Liver (tissue), 9 donors: Measurements from ENCODE around the gene CD8B2. TPM values are rescaled to one million over a fixed set of nuclear protein-coding genes. Genes with fewer than 3 reads are reported as not detected.
A peak's percentile ranks its signal among the peaks of the same experiment; 100 is the strongest.
"Not testable (repeated sequence)": the region's sequence is repeated elsewhere in the genome, so short reads cannot be mapped to it uniquely, and the experiment has no call there.

Experiments used
- DNase-seq: peaks from one replicate; pipeline ENCODE4 v3.0.0-alpha.2; 2017; ENCODE audit warnings: low spot score
- H3K27ac ChIP-seq, 2 donors: one replicate each; pipeline ENCODE4 v1.7.0; 2013; ENCODE audit warnings: inconsistent platforms in 2 of 2, low read length in 2 of 2, control low read depth in 1 of 2, low read depth in 1 of 2, mild to moderate bottlenecking in 1 of 2
- H3K27me3 ChIP-seq, 4 donors: one replicate each; pipeline versions ENCODE4 v1.6.1 to v1.7.0; 2013; ENCODE audit warnings: low read length in 3 of 4, inconsistent platforms in 1 of 4, mild to moderate bottlenecking in 1 of 4, moderate library complexity in 1 of 4; ENCODE audit not compliant: control insufficient read depth in 4 of 4, insufficient read depth in 4 of 4
- H3K36me3 ChIP-seq, 4 donors: one replicate each; pipeline versions ENCODE4 v1.6.1 to v1.7.0; 2013; ENCODE audit warnings: low read length in 3 of 4, mild to moderate bottlenecking in 3 of 4, low read depth in 1 of 4, moderate library complexity in 1 of 4; ENCODE audit not compliant: control insufficient read depth in 4 of 4, insufficient read depth in 3 of 4
- H3K4me1 ChIP-seq, 4 donors: one replicate each; pipeline versions ENCODE4 v1.6.1 to v1.7.0; 2013; ENCODE audit warnings: low read length in 3 of 4, mild to moderate bottlenecking in 3 of 4, moderate library complexity in 1 of 4; ENCODE audit not compliant: control insufficient read depth in 4 of 4, insufficient read depth in 4 of 4
- H3K4me3 ChIP-seq, 3 donors: one replicate each; pipeline versions ENCODE4 v1.6.1 to v1.7.0; 2013; ENCODE audit warnings: low read length in 3 of 3, control low read depth in 1 of 3, low read depth in 1 of 3, mild to moderate bottlenecking in 1 of 3
- H3K9ac ChIP-seq, 2 donors: one replicate each; pipeline ENCODE4 v1.7.0; 2013; ENCODE audit warnings: low read length in 2 of 2, mild to moderate bottlenecking in 2 of 2, moderate library complexity in 2 of 2, control low read depth in 1 of 2, low read depth in 1 of 2
- H3K9me3 ChIP-seq, 4 donors: one replicate each; pipeline versions ENCODE4 v1.6.1 to v1.7.0; 2013; ENCODE audit warnings: low read length in 3 of 4; ENCODE audit not compliant: control insufficient read depth in 4 of 4
- JUND ChIP-seq, 2 donors: IDR thresholded peaks; 2 replicates each; pipeline ENCODE4 v1.6.1; 2016; ENCODE audit warnings: antibody characterized with exemption in 2 of 2
- WGBS: extraction: QIAGEN DNeasy Blood & Tissue Kit; methylation state at CpG from one replicate; pipeline ENCODE4 v1.1.7; 2013; 5-methylcytosine and 5-hydroxymethylcytosine counted together
- polyA plus RNA-seq, 2 donors: library from polyadenylated mRNA; stranded (reverse) in 1 of 2; unstranded in 1 of 2; fragments of 200-250 nt in 1 of 2; fragments of >200 nt in 1 of 2; fragmentation: Nextera tagmentation in 1 of 2; extraction: Ambion mirVana in 1 of 2; gene quantifications; one replicate each; pipeline versions ENCODE4 v1.2.1 to v1.2.3, GENCODE V29; 2013 to 2015
- total RNA-seq, 2 donors: library from RNA; depleted of rRNA; stranded (reverse); fragments of >200 nt; gene quantifications; one replicate each; pipeline ENCODE4 v1.2.3, GENCODE V29; 2014
- donor health status: healthy.
- donor health status: healthy.
- donor health status: healthy.
- donor health status: healthy.
- donor health status: healthy.

The CD8B2 gene
- total and polyA plus RNA-seq, 4 donors, result under 0.01 to 0.05 TPM; not detected in 2

DNA sequence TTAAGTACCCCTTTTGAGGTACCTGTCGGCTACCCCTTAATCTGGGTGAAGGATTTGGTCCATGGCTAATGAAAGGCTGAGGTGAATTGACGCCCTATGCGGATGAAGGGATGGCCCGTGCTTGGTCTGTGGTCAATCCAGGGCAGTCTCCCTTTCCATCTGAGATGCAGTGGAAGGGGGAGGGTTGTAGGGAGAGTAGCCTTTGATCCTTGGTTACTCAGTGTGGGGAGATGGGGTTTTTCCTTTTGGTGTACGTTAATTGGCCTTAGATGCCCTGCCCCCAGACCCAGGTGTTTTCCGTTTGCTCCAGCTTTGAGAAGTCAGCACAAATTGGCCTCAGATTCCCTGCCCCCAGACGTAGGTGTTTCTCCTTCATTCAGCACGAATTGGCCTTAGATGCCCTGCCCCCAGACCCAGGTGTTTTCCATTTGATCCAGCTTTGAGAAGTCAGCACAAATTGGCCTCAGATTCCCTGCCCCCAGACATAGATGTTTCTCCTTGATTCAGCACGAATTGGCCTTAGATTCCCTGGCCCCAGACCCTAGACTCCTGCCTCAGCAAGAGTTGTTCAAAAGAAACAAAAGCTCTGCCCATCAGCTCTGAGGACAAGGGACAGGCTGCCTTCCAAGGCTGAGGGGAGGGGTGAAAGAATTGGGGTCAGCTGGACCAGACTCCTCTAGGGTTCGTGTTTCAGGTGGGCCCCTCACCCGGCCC, 21.7 kb downstream of the CD8B2 start:
- not testable (repeated sequence) for H3K4me3 ChIP-seq, H3K9ac ChIP-seq, H3K27ac ChIP-seq, DNase-seq, H3K27me3 ChIP-seq, H3K9me3 ChIP-seq, H3K36me3 ChIP-seq, H3K4me1 ChIP-seq
- 72% methylated on average over 9 of the region's 11 CpGs for WGBS

DNA sequence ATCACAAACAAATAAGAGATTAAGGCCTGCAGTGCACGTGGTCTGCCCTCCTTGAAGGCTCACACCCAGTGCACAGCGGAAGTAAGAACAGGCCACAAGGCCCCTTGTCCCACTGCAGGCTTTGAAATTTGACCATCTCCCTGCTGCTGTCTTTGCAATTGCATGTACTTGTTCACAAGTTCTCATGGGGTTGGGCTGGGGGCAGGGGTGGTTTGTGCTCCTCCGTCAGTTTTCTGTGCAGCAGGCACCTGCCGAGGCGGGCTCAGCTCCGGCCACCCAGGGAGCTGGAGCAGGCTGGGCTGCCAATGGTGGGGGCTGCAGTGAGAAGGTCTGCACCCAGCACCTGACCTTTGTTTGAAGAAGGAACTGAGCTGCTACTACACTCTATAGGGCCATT, 22.2 kb downstream of the CD8B2 start:
- not testable (repeated sequence) for H3K27ac ChIP-seq, H3K27me3 ChIP-seq, H3K9ac ChIP-seq, H3K36me3 ChIP-seq, H3K4me1 ChIP-seq, H3K4me3 ChIP-seq, DNase-seq, H3K9me3 ChIP-seq
- 96% methylated on average over 6 of the region's 6 CpGs for WGBS

GRCh38 chr2:106510791-106511190, 23.6 kb downstream of the CD8B2 start:
- not testable (repeated sequence) for H3K27ac ChIP-seq
- 85% methylated on average over 4 of the region's 4 CpGs for WGBS

DNA sequence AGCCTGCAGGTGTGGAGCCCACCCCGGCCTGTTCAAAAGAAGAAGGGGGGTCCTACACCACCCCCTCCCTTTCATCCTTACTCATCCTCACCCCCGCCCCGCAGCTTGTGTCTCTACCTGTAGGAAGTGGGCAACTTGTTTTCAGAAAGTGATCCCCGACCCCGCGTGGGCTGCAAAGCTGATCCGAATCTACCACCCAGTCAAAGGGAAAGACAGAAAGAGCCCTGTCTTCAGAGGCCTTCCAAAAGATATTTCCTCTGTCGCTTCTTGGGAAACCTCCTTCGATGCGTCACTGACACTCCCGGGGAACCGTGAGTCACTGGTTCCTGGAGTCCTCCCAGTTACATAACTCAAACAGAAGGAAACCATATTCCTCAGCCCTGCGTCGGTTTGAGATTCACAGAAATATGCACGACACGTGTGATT, 24.3 kb downstream of the CD8B2 start:
- not testable (repeated sequence) for H3K4me1 ChIP-seq, DNase-seq, H3K36me3 ChIP-seq, H3K27me3 ChIP-seq, H3K27ac ChIP-seq, H3K9ac ChIP-seq, H3K4me3 ChIP-seq, H3K9me3 ChIP-seq
- TF ChIP-seq JUND (IDR thresholded peaks at IDR 0.05), result peak in 1 of 2 donors; percentile 30
- WGBS, result 70% methylated on average over 13 of the region's 16 CpGs

More at GRCh38 chr2:106510791-106511190, 23.6 kb downstream of the CD8B2 start:
- not testable (repeated sequence) for H3K4me3 ChIP-seq, H3K36me3 ChIP-seq, H3K27me3 ChIP-seq, DNase-seq, H3K9ac ChIP-seq, H3K9me3 ChIP-seq, H3K4me1 ChIP-seq

DNA sequence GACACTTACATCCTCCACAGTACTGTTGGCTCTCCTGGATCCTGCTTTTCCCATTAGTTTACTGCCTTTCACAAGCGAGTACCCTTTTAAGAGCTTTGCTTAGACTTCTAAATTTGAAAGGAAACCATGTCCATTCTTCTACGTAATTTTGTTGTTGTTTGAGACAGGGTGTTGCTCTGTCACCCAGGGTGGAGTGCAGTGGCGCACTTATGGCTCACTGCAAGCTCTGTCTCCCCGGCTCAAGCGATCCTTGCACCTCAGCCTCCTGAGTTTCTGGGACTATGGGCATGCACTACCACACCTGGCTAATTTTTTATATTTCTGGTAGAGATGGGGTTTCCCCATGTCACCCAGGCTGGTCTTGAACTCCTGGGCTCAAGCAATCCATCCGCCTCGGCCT, 24.8 kb downstream of the CD8B2 start:
- H3K27me3 ChIP-seq, H3K36me3 ChIP-seq, H3K4me3 ChIP-seq, H3K9ac ChIP-seq, H3K9me3 ChIP-seq, H3K27ac ChIP-seq, H3K4me1 ChIP-seq, DNase-seq: not testable (repeated sequence)
- 91% methylated on average over 7 of the region's 7 CpGs for WGBS

DNA sequence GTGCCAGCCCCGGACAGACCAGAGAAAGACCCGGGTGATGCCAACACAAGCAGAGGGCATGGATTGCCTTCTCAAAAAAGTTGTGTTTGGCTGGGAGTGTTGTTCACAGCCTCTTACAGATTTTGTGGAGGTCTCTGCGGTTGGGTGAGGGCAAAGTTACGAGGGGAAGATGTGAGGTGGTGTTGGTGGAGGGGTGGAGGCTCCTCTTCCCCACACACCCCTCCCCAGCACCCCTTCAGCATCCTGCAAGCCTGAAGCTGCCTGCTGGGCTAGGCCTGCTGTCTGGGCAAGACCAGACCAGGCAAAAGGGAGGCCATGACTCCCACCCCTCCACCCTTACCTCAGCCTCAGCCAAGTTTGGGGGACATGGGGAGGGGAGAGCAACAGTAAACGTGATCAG, 26.2 kb downstream of the CD8B2 start:
- not testable (repeated sequence) for H3K27me3 ChIP-seq, H3K4me3 ChIP-seq, H3K4me1 ChIP-seq, H3K9me3 ChIP-seq, DNase-seq, H3K27ac ChIP-seq, H3K36me3 ChIP-seq, H3K9ac ChIP-seq
- 87% methylated on average over 3 of the region's 5 CpGs for WGBS

- WGBS, result 74% methylated on average over 3 of the region's 3 CpGs
These were observed 27.7 kb downstream of the CD8B2 start for GRCh38 chr2:106514827-106515226.

More at GRCh38 chr2:106514827-106515226, 27.7 kb downstream of the CD8B2 start:
- DNase-seq, H3K4me3 ChIP-seq, H3K27ac ChIP-seq, H3K9me3 ChIP-seq, H3K27me3 ChIP-seq, H3K36me3 ChIP-seq, H3K4me1 ChIP-seq, H3K9ac ChIP-seq: not testable (repeated sequence)
